ENCODE measurements around the gene TAF11L14.
"Not testable (repeated sequence)": the region's sequence is repeated elsewhere in the genome, so short reads cannot be mapped to it uniquely, and the experiment has no call there.

Gene TAF11L14
- 0 reads per million in 3 donors for total RNA-seq

DNA sequence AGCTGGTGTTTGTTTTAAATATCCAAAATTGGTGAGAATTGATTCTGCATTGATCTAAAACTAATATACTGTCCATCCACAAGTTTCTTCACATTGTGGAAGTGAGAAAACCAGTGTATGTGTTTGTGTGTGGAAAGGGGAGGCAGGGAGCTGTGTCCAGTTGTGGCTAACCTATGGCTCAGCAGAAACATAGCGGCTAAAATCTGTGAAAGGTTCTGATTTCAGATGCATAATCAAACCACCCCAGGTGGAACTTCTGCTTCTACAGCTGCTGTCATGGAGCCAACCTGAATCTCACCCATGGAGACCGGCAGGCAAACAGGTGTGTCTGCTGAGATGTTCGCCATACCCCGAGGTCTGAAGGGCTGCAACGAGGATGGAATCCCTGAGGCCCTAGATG lies at the start of gene TAF11L14:
TAF11L14 (plus strand) TSS at position 301 of the 400 bp plus-strand sequence.
- H3K9me3 ChIP-seq (ENCODE audit: control insufficient read depth, low read length) = no peaks in the 10 kb centered on the region
- no peaks in the 10 kb centered on the region for H3K4me1 ChIP-seq (ENCODE audit: control insufficient read depth, insufficient read depth, low read length, poor library complexity, severe bottlenecking)
- H3K27ac ChIP-seq (ENCODE audit: insufficient read depth, low read length, poor library complexity, severe bottlenecking) = no peak within 1 kb of the TSS
- H3K27me3 ChIP-seq (replicated peaks; ENCODE audit: control insufficient read depth, insufficient read depth, low read length, poor library complexity, severe bottlenecking) = no peaks in the 10 kb centered on the region
- no peaks in the 10 kb centered on the region for H3K36me3 ChIP-seq (ENCODE audit: control insufficient read depth, insufficient read depth, low read length)
- no peak for DNase-seq
- H3K4me3 ChIP-seq (ENCODE audit: insufficient read depth, low read depth, low read length, poor library complexity, severe bottlenecking) = no peak within 1 kb of the TSS

DNA sequence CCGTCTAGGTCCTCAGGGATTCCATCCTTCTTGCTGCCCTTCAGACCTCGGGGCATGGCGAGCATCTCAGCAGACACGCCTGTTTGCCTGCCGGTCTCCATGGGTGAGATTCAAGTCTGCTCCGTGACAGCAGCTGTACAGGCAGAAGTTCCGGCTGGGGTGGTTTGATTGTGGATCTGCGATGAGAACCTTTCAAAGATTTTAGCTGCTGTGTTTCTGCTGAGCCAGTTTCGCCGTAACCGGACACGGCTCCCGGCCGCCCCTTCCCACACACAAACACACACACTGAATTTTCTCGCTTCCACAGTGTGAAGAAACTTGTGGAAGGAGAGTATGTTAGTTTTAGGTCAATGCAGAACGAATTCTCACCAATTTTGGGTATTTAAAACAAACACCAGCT lies 48.6 kb upstream of the TAF11L14 start, which contains the start of gene TAF11L7:
TAF11L7 (minus strand) TSS at position 101 of the 400 bp plus-strand sequence.
- H3K27me3 ChIP-seq (replicated peaks; ENCODE audit: control insufficient read depth, insufficient read depth, low read length, poor library complexity, severe bottlenecking); H3K4me3 ChIP-seq (ENCODE audit: insufficient read depth, low read depth, low read length, poor library complexity, severe bottlenecking); H3K9me3 ChIP-seq (ENCODE audit: control insufficient read depth, low read length); H3K27ac ChIP-seq (ENCODE audit: insufficient read depth, low read length, poor library complexity, severe bottlenecking); H3K4me1 ChIP-seq (ENCODE audit: control insufficient read depth, insufficient read depth, low read length, poor library complexity, severe bottlenecking); DNase-seq; H3K36me3 ChIP-seq (ENCODE audit: control insufficient read depth, insufficient read depth, low read length): not testable (repeated sequence)

GRCh38 chr5:17590860-17591259 lies 43.4 kb upstream of the TAF11L14 start, which contains the start of gene TAF11L8:
TAF11L8 (minus strand) TSS chr5:17590960.
- not testable (repeated sequence) for H3K9me3 ChIP-seq (ENCODE audit: control insufficient read depth, low read length); DNase-seq; H3K4me1 ChIP-seq (ENCODE audit: control insufficient read depth, insufficient read depth, low read length, poor library complexity, severe bottlenecking); H3K27me3 ChIP-seq (replicated peaks; ENCODE audit: control insufficient read depth, insufficient read depth, low read length, poor library complexity, severe bottlenecking); H3K27ac ChIP-seq (ENCODE audit: insufficient read depth, low read length, poor library complexity, severe bottlenecking); H3K36me3 ChIP-seq (ENCODE audit: control insufficient read depth, insufficient read depth, low read length); H3K4me3 ChIP-seq (ENCODE audit: insufficient read depth, low read depth, low read length, poor library complexity, severe bottlenecking)

DNA sequence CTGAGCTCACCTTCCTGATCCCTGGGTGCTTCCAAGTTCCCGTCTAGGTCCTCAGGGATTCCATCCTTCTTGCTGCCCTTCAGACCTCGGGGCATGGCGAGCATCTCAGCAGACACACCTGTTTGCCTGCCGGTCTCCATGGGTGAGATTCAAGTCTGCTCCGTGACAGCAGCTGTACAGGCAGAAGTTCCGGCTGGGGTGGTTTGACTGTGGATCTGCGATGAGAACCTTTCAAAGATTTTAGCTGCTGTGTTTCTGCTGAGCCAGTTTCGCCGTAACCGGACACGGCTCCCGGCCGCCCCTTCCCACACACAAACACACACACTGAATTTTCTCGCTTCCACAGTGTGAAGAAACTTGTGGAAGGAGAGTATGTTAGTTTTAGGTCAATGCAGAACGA lies 40.0 kb upstream of the TAF11L14 start, which contains the start of gene TAF11L9:
TAF11L9 (minus strand) TSS at position 140 of the 400 bp plus-strand sequence.
- H3K27me3 ChIP-seq (replicated peaks; ENCODE audit: control insufficient read depth, insufficient read depth, low read length, poor library complexity, severe bottlenecking); H3K27ac ChIP-seq (ENCODE audit: insufficient read depth, low read length, poor library complexity, severe bottlenecking); H3K4me1 ChIP-seq (ENCODE audit: control insufficient read depth, insufficient read depth, low read length, poor library complexity, severe bottlenecking); H3K9me3 ChIP-seq (ENCODE audit: control insufficient read depth, low read length); H3K4me3 ChIP-seq (ENCODE audit: insufficient read depth, low read depth, low read length, poor library complexity, severe bottlenecking); H3K36me3 ChIP-seq (ENCODE audit: control insufficient read depth, insufficient read depth, low read length); DNase-seq: not testable (repeated sequence)

DNA sequence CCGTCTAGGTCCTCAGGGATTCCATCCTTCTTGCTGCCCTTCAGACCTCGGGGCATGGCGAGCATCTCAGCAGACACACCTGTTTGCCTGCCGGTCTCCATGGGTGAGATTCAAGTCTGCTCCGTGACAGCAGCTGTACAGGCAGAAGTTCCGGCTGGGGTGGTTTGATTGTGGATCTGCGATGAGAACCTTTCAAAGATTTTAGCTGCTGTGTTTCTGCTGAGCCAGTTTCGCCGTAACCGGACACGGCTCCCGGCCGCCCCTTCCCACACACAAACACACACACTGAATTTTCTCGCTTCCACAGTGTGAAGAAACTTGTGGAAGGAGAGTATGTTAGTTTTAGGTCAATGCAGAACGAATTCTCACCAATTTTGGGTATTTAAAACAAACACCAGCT lies 36.5 kb upstream of the TAF11L14 start, which contains the start of gene TAF11L10:
TAF11L10 (minus strand) TSS at position 101 of the 400 bp plus-strand sequence.
- H3K4me3 ChIP-seq (ENCODE audit: insufficient read depth, low read depth, low read length, poor library complexity, severe bottlenecking); H3K4me1 ChIP-seq (ENCODE audit: control insufficient read depth, insufficient read depth, low read length, poor library complexity, severe bottlenecking); DNase-seq; H3K36me3 ChIP-seq (ENCODE audit: control insufficient read depth, insufficient read depth, low read length); H3K27ac ChIP-seq (ENCODE audit: insufficient read depth, low read length, poor library complexity, severe bottlenecking); H3K27me3 ChIP-seq (replicated peaks; ENCODE audit: control insufficient read depth, insufficient read depth, low read length, poor library complexity, severe bottlenecking); H3K9me3 ChIP-seq (ENCODE audit: control insufficient read depth, low read length): not testable (repeated sequence)

- H3K27ac ChIP-seq (ENCODE audit: insufficient read depth, low read length, poor library complexity, severe bottlenecking); DNase-seq; H3K4me3 ChIP-seq (ENCODE audit: insufficient read depth, low read depth, low read length, poor library complexity, severe bottlenecking); H3K36me3 ChIP-seq (ENCODE audit: control insufficient read depth, insufficient read depth, low read length); H3K27me3 ChIP-seq (replicated peaks; ENCODE audit: control insufficient read depth, insufficient read depth, low read length, poor library complexity, severe bottlenecking); H3K4me1 ChIP-seq (ENCODE audit: control insufficient read depth, insufficient read depth, low read length, poor library complexity, severe bottlenecking); H3K9me3 ChIP-seq (ENCODE audit: control insufficient read depth, low read length): not testable (repeated sequence)
Measured at GRCh38 chr5:17603880-17604279, 30.4 kb upstream of the TAF11L14 start, which contains the start of gene TAF11L11. TAF11L11 (plus strand) TSS chr5:17604183.

GRCh38 chr5:17604951-17605350 lies 29.3 kb upstream of the TAF11L14 start:
- no peaks in the 10 kb centered on the region for H3K9me3 ChIP-seq (ENCODE audit: control insufficient read depth, low read length)
- H3K4me1 ChIP-seq (ENCODE audit: control insufficient read depth, insufficient read depth, low read length, poor library complexity, severe bottlenecking) = no peaks in the 10 kb centered on the region
- no peak overlapping the region for H3K27ac ChIP-seq (ENCODE audit: insufficient read depth, low read length, poor library complexity, severe bottlenecking)
- no peaks in the 10 kb centered on the region for H3K36me3 ChIP-seq (ENCODE audit: control insufficient read depth, insufficient read depth, low read length)
- H3K4me3 ChIP-seq (ENCODE audit: insufficient read depth, low read depth, low read length, poor library complexity, severe bottlenecking) = no peak overlapping the region
- no peak for DNase-seq
- no peaks in the 10 kb centered on the region for H3K27me3 ChIP-seq (replicated peaks; ENCODE audit: control insufficient read depth, insufficient read depth, low read length, poor library complexity, severe bottlenecking)

- DNase-seq; H3K36me3 ChIP-seq (ENCODE audit: control insufficient read depth, insufficient read depth, low read length); H3K27me3 ChIP-seq (replicated peaks; ENCODE audit: control insufficient read depth, insufficient read depth, low read length, poor library complexity, severe bottlenecking); H3K27ac ChIP-seq (ENCODE audit: insufficient read depth, low read length, poor library complexity, severe bottlenecking); H3K9me3 ChIP-seq (ENCODE audit: control insufficient read depth, low read length); H3K4me1 ChIP-seq (ENCODE audit: control insufficient read depth, insufficient read depth, low read length, poor library complexity, severe bottlenecking); H3K4me3 ChIP-seq (ENCODE audit: insufficient read depth, low read depth, low read length, poor library complexity, severe bottlenecking): not testable (repeated sequence)
Measured at GRCh38 chr5:17607461-17607860, 26.8 kb upstream of the TAF11L14 start.

DNA sequence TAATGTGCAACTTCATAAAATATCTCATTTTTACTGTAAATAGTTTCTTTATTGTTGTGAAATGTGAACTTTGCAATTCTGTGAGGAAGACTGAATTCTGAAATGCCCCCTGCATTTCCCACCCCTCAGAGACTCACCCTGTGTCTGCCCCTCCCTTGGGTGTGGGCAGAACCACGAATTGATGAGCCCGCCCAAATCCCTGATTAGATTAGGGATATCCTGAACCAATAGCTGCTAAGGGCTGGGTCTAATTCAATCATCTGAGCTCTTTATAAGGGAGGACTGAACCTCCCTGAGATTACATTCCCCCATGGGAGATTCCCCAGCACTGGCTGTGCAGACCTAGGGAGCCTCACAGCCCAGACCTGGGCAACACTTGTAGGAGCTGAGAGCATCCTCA lies 24.2 kb upstream of the TAF11L14 start, which contains the start of gene TAF11L12:
TAF11L12 (plus strand) TSS at position 301 of the 400 bp plus-strand sequence.
- not testable (repeated sequence) for H3K27me3 ChIP-seq (replicated peaks; ENCODE audit: control insufficient read depth, insufficient read depth, low read length, poor library complexity, severe bottlenecking); H3K9me3 ChIP-seq (ENCODE audit: control insufficient read depth, low read length); H3K4me3 ChIP-seq (ENCODE audit: insufficient read depth, low read depth, low read length, poor library complexity, severe bottlenecking); DNase-seq; H3K36me3 ChIP-seq (ENCODE audit: control insufficient read depth, insufficient read depth, low read length); H3K4me1 ChIP-seq (ENCODE audit: control insufficient read depth, insufficient read depth, low read length, poor library complexity, severe bottlenecking); H3K27ac ChIP-seq (ENCODE audit: insufficient read depth, low read length, poor library complexity, severe bottlenecking)

GRCh38 chr5:17614872-17615605 lies 19.2 kb upstream of the TAF11L14 start:
- Histone ChIP-seq H3K36me3 (ENCODE audit: control insufficient read depth, insufficient read depth, low read length) (no peaks in the 10 kb centered on the region), H3K4me1 (ENCODE audit: control insufficient read depth, insufficient read depth, low read length, poor library complexity, severe bottlenecking) (no peaks in the 10 kb centered on the region), H3K4me3 (ENCODE audit: insufficient read depth, low read depth, low read length, poor library complexity, severe bottlenecking) (no peak overlapping the region), H3K27me3 (replicated peaks; ENCODE audit: control insufficient read depth, insufficient read depth, low read length, poor library complexity, severe bottlenecking) (no peaks in the 10 kb centered on the region), H3K9me3 (ENCODE audit: control insufficient read depth, low read length) (no peaks in the 10 kb centered on the region), H3K27ac (ENCODE audit: insufficient read depth, low read length, poor library complexity, severe bottlenecking) (no peak overlapping the region)
- no peak for DNase-seq

All from effector memory CD4-positive, alpha-beta T cell (primary cell).